PC-9 (cell line): ENCODE measurements around the gene CGB3.
"Not testable (repeated sequence)": the region's sequence is repeated elsewhere in the genome, so short reads cannot be mapped to it uniquely, and the experiment has no call there.

Experiments
- EZH2 ChIP-seq: fragments of 200-600 bp; sonication (generic); IDR thresholded peaks from 2 replicates; pipeline ENCODE4 v1.8.0; 2017; ENCODE audit warnings: antibody characterized with exemption, low read depth
- TF ChIP-seq, protein P1 (sequence below): fragments of 200-600 bp; sonication (generic); conservative IDR thresholded peaks from 2 replicates; pipeline ENCODE4 v1.6.1; 2017; ENCODE audit warnings: mixed run types, antibody characterized with exemption, mild to moderate bottlenecking, moderate library complexity

DNA sequence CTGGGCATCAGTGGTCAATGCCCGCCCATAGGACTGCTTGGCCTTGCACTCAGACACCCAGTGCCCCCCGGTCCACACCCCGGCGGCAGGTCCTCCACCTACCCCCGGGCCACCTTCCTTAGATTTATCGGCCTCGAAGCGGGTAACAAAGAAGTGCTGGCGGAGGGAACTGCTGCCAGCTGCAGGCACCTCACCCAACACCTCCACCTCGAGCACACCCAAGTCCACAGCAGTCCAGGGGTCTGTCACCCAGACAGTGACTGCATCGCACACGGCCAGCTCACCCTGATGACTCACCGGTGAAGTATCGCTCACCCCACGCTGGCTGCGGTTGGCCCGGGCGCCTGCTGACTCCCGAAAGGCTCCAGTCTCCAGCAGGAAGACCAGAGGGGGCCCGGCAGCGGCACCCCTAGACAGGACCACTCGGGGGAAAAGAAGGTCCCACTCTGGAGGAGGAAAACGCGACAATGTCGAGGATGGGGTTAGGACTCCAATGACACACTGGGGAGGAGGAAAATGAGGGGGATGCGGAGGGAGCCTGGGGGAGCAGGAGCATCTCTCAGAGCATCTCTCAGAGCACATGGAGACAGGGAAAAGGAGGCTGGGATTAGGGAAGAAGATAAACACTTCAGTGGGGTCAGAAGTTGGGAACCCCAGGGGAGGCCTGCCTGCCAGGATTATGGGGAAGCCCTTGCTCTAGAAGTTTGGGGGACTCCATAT lies 14.6 kb upstream of the CGB3 start:
- TF ChIP-seq, protein P1, sequence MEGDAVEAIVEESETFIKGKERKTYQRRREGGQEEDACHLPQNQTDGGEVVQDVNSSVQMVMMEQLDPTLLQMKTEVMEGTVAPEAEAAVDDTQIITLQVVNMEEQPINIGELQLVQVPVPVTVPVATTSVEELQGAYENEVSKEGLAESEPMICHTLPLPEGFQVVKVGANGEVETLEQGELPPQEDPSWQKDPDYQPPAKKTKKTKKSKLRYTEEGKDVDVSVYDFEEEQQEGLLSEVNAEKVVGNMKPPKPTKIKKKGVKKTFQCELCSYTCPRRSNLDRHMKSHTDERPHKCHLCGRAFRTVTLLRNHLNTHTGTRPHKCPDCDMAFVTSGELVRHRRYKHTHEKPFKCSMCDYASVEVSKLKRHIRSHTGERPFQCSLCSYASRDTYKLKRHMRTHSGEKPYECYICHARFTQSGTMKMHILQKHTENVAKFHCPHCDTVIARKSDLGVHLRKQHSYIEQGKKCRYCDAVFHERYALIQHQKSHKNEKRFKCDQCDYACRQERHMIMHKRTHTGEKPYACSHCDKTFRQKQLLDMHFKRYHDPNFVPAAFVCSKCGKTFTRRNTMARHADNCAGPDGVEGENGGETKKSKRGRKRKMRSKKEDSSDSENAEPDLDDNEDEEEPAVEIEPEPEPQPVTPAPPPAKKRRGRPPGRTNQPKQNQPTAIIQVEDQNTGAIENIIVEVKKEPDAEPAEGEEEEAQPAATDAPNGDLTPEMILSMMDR, result not testable (repeated sequence)
- not testable (repeated sequence) for TF ChIP-seq EZH2
